Ovary (tissue), 9 donors: Measurements from ENCODE around the gene TTC6. TPM values are rescaled to one million over a fixed set of nuclear protein-coding genes. Genes with fewer than 3 reads are reported as not detected.

ENCODE experiments used
- DNase-seq, 5 donors: peaks; one replicate each; pipeline ENCODE4 v3.0.0-alpha.2; 2019 to 2020
- H3K27ac ChIP-seq, 2 donors: fragments of 200-600 bp; one replicate each; pipeline versions ENCODE4 v1.5.1 to v1.8.0; 2019 to 2022
- H3K27me3 ChIP-seq: fragments of 200-600 bp; one replicate; pipeline ENCODE4 v1.8.0; 2022
- H3K36me3 ChIP-seq: fragments of 200-600 bp; sonication (generic); one replicate; pipeline ENCODE4 v1.5.1; 2019
- H3K4me1 ChIP-seq: one replicate; pipeline ENCODE4 v1.8.1; 2013; ENCODE audit warnings: mild to moderate bottlenecking, moderate library complexity; ENCODE audit not compliant: insufficient read depth
- H3K4me3 ChIP-seq: fragments of 200-600 bp; sonication (generic); one replicate; pipeline ENCODE4 v1.5.1; 2017
- H3K9me3 ChIP-seq, 2 donors: fragments of 200-600 bp in 1 of 2; sonication (generic) in 1 of 2; one replicate each; pipeline versions ENCODE4 v1.5.1 to v1.8.1; 2013 to 2019; ENCODE audit warnings: mild to moderate bottlenecking in 1 of 2, moderate library complexity in 1 of 2
- EP300 ChIP-seq: sonication (generic); formaldehyde crosslinking; IDR thresholded peaks from one replicate; pipeline ENCODE4 v1.6.1; 2017; ENCODE audit warnings: antibody characterized with exemption
- POLR2A ChIP-seq: fragments of 450-650 bp; IDR thresholded peaks from one replicate; pipeline ENCODE4 v1.6.1; 2017; ENCODE audit warnings: antibody characterized with exemption, mild to moderate bottlenecking, moderate library complexity
- WGBS, 3 donors: extraction: QIAGEN DNeasy Blood & Tissue Kit in 1 of 3; methylation state at CpG; one replicate each; pipeline versions ENCODE4 v1.1.5 to v1.1.7; 2013 to 2017; 5-methylcytosine and 5-hydroxymethylcytosine counted together
- intact Hi-C, 4 donors: fragments of 100-400 bp; cut with DNase I; formaldehyde crosslinking; loops; one replicate each; pipeline versions ENCODE4 v1.11.0 to v1.15.1; 2022 to 2023
- polyA plus RNA-seq, 2 donors: library from polyadenylated mRNA; stranded (reverse); fragments of 200-250 nt in 1 of 2; fragments of 350-450 nt in 1 of 2; fragmentation: Illumina TruSeq in 1 of 2; extraction: RNeasy Lipid Tissue Mini Kit (QIAGEN cat#74804) in 1 of 2; gene quantifications; one replicate each; pipeline ENCODE4 v1.2.3, GENCODE V29; 2013 to 2014
- total RNA-seq, 7 donors: library from RNA; depleted of rRNA in 2 of 7; stranded (reverse); fragments of >200 nt in 2 of 7; fragmentation: NEBNext Ultra II Directional in 3 of 7; extraction: Animal tissue kit (Norgen Biotek cat#: 25700) in 3 of 7; gene quantifications; one replicate each; pipeline versions ENCODE4 v1.1.0 to v1.2.4, GENCODE V29; 2016 to 2023
- TF ChIP-seq, protein P1 (sequence below), 3 donors: fragments of 450-650 bp in 2 of 3; fragments of 200-600 bp in 1 of 3; IDR thresholded peaks; one replicate each; pipeline versions ENCODE4 v1.5.1 to v1.8.0; 2016 to 2022; ENCODE audit warnings: antibody characterized with exemption in 3 of 3, mild to moderate bottlenecking in 1 of 3
- donor health status: DM: no; HTN: no; CAD: no; lungs with moderate emphysema.
- donor health status: DM: no; HTN: no; CAD: no.
- donor health status: Bipolar disorder and iron deficiency.
- donor health status: DM: yes; HTN: yes; CAD: no.
- donor health status: DM: no; HTN: no; CAD: no.
- donor health status: DM: yes; HTN: yes; CAD: no.

Gene TTC6
- total and polyA plus RNA-seq, 9 donors = 0.05 to 0.92 (median 0.58) TPM; not detected in 6

DNA sequence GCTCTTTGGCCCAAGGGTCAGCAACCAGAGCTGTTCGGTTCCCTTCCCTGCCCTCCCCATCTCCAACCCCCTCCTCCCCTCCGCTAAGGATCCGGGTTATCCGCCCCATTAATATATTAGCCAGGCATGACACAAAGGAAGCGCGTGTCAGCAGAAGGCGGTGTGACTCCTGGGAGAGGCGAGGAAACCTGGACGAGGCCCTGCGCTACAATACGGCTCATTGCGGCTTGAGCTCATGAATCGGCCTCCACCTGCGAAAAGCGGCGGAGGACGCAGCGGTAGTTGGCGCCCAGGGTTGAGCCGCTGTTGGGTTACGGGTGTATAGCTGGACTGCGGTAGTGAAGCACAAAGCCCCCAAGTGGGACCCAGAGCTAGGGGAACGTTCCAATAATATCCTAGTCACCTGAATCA, 10.3 kb upstream of the TTC6 start:
- DNase-seq = no peak
- no peaks in the 10 kb centered on the region for H3K9me3 ChIP-seq
- no peaks in the 10 kb centered on the region for H3K27me3 ChIP-seq
- TF ChIP-seq, protein P1, sequence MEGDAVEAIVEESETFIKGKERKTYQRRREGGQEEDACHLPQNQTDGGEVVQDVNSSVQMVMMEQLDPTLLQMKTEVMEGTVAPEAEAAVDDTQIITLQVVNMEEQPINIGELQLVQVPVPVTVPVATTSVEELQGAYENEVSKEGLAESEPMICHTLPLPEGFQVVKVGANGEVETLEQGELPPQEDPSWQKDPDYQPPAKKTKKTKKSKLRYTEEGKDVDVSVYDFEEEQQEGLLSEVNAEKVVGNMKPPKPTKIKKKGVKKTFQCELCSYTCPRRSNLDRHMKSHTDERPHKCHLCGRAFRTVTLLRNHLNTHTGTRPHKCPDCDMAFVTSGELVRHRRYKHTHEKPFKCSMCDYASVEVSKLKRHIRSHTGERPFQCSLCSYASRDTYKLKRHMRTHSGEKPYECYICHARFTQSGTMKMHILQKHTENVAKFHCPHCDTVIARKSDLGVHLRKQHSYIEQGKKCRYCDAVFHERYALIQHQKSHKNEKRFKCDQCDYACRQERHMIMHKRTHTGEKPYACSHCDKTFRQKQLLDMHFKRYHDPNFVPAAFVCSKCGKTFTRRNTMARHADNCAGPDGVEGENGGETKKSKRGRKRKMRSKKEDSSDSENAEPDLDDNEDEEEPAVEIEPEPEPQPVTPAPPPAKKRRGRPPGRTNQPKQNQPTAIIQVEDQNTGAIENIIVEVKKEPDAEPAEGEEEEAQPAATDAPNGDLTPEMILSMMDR (IDR thresholded peaks at IDR 0.05) = no peak
- TF ChIP-seq EP300 (no peak), POLR2A (no peak)
- no peak overlapping the region for H3K27ac ChIP-seq
- H3K4me3 ChIP-seq = no peak overlapping the region
- H3K4me1 ChIP-seq = no peaks in the 10 kb centered on the region
- H3K36me3 ChIP-seq = no peaks in the 10 kb centered on the region
- WGBS, 3 donors = 7 to 10% (median 9%) methylated on average over 23 of the region's 23 CpGs
- intact Hi-C loops = no loop called here

DNA sequence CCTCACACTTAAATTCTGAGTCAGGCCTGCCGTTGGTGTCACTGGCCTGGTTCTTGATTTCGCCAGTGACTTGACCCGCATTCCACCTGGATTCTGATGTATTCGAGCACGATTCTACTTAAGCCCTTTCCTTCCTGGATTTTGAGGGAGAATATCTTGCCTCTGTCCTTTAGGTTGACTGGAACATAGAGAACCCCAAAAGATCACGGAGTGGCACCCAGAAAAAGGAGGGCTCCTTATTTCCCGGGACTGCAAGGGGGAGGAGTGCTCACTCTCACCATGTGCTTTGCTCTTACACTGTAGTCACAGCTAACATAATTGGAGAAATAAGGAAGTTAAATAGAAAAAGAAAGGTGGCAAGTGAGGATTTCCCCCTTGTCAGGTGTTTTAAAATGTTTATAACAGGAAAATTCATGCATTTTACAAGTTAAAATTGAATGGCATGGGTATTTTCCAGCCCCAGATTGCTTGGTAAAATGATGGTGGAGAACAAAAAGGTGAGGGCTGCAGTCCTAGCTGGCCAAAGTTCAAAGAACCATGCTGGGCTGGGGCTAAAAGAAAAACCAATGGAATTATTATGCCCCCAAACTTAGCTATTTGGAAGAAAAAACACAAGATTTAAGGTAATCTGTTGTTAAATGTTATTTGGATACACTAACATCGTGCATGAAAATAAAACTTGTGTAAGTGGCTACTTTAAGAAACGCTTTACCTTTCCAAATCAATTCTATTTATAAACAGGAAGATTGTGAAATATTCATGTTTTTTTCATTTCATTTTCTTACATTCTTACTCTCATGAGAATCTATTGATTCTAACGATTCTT, 9.2 kb upstream of the TTC6 start:
- no peak overlapping the region for H3K27ac ChIP-seq
- intact Hi-C loops = no loop called here
- 8 to 10% (median 10%) methylated on average over 10 of the region's 10 CpGs for WGBS, 3 donors

DNA sequence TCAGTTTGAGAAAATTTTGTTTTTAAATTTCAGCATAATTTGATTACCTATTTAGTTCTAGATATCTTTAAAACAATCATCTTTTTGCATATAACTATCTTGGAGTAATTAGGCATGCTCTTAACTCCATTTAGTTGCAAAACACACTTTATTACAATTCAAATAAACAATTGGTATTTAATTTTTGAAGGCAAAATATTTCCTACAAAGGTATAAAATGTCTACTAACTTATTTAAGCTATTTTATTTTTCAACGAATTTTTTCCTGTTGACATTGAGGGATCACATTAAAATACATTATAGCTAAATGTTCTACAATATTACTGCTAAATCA, 8.7 kb upstream of the TTC6 start:
- 1 to 3% (median 2%) methylated on average over 1 of the region's 1 CpG for WGBS, 3 donors
- peaks cover 5% of the 10 kb centered on the region for H3K27me3 ChIP-seq
- TF ChIP-seq EP300 (no peak), POLR2A (no peak)
- TF ChIP-seq, protein P1 (IDR thresholded peaks at IDR 0.05) = no peak
- DNase-seq = no peak
- no peak overlapping the region for H3K27ac ChIP-seq
- no peaks in the 10 kb centered on the region for H3K4me1 ChIP-seq
- intact Hi-C loops = no loop called here
- H3K4me3 ChIP-seq = no peak overlapping the region
- no peaks in the 10 kb centered on the region for H3K9me3 ChIP-seq
- H3K36me3 ChIP-seq = no peaks in the 10 kb centered on the region

More for the DNA sequence above, 9.2 kb upstream of the TTC6 start:
- Histone ChIP-seq H3K9me3 (no peaks in the 10 kb centered on the region), H3K27me3 (peaks cover 5% of the 10 kb centered on the region), H3K36me3 (no peaks in the 10 kb centered on the region), H3K4me1 (no peaks in the 10 kb centered on the region), H3K4me3 (no peak overlapping the region)
- DNase-seq = no peak
- TF ChIP-seq EP300 (no peak), POLR2A (no peak)
- TF ChIP-seq, protein P1 (IDR thresholded peaks at IDR 0.05) = no peak

DNA sequence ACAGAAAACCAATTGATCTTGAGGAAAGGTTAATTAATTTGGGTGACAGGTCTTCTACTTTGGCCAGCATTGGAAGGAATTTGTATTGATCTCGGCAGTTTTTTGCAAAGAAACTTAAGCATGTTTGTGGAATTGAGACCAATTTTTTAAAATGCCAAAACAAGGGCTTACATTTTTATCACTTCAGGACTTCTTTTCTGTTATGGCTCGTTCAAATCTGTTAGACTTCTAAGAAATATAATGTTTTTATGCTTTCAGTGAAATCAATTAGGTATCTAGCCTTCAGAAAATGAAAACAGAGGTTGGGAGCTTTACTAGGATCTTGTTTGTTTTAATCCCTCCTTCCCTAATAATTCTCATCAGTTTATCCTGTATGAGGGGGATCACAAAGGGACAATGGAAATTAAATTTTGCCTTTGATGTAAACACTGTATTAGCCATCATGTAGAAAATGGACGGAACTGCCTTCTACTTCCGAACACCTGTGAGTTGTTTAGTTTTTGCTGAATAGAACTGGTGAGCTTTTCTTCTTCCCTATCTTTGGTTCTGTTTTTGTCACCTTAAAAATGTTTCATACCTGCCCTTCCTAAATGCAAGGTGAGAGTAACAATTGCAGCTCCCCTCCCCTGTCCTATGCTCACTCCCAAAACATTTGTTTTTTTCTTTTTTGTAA, 8.2 kb upstream of the TTC6 start:
- DNase-seq = no peak

More for the DNA sequence above, 8.2 kb upstream of the TTC6 start:
- TF ChIP-seq EP300 = no peak
- TF ChIP-seq, protein P1 (IDR thresholded peaks at IDR 0.05) = no peak
- no peak for TF ChIP-seq POLR2A
- Histone ChIP-seq H3K27ac (no peak overlapping the region), H3K9me3 (peaks cover 0 to 2% of the 10 kb centered on the region in 2 donors), H3K4me3 (no peak overlapping the region), H3K4me1 (peaks cover 3% of the 10 kb centered on the region), H3K27me3 (peaks cover 5% of the 10 kb centered on the region), H3K36me3 (no peaks in the 10 kb centered on the region)
- WGBS, 3 donors = 11 to 16% (median 16%) methylated on average over 4 of the region's 4 CpGs
- intact Hi-C loops = no loop called here
